ENCODE results near the gene TP63. TPM values are rescaled to one million over a fixed set of nuclear protein-coding genes. Genes with fewer than 3 reads are reported as not detected.

TP63 gene
- total and polyA plus RNA-seq, 2 experiments from 2014 or later, result not detected

DNA sequence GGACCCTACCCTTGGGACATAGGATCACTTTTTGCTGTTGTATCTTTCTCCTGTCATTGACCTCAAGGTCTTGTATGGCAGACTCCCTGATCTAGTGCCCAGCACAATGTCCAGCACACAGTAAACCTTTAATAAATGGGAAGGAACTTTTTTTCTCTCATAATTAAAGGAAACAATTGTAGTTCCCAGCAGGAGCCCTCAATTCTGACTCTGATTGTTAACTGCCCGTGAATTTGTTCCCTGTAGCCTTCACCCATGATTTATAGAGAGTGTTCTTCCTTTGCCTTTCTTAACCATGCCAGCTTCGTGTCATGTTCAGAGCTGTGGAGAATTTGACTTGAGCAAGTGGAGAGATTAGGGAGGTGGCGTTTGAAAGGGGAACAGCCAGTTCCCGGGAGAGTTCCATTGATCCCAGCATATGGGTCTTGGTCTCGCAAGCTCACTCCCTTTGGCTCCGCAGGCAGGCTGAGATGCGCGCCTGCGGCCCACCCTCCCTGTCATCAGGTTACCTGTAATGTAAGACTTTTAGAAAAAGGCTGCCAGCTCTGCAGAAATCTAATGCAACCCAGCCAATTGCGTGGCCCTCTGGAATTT, 182.6 kb downstream of the TP63 start:
- Mint-ChIP-seq H3K27ac (no peak overlapping the region), H3K4me3 (no peak overlapping the region), H3K4me1 (peaks cover 35% of the 10 kb centered on the region), H3K36me3 (ENCODE audit: low read depth) (no peaks in the 10 kb centered on the region), H3K9me3 (no peaks in the 10 kb centered on the region), H3K27me3 (ENCODE audit: insufficient read depth, low read depth, poor library complexity) (no peaks in the 10 kb centered on the region)
- DNase-seq (ENCODE audit: low spot score) (peak; percentile 38), ATAC-seq (peak; percentile 89)
- Histone ChIP-seq H3K4me1 (ENCODE audit: insufficient read depth) (peaks cover 27% of the 10 kb centered on the region), H3K79me2 (replicated peaks; ENCODE audit: insufficient read depth) (no peaks in the 10 kb centered on the region), H3K9me2 (ENCODE audit: insufficient read depth) (no peaks in the 10 kb centered on the region), H3K27me3 (ENCODE audit: insufficient read depth) (no peaks in the 10 kb centered on the region), H3K4me3 (no peak overlapping the region), H3K4me2 (no peak overlapping the region; the same call in 1 of the 2 replicates), H2AFZ (peak overlapping the region; percentile 70; the same call in 1 of the 2 replicates), H4K20me1 (replicated peaks; ENCODE audit: insufficient read depth) (no peaks in the 10 kb centered on the region), H3K27ac (ENCODE audit: low read depth) (no peak overlapping the region), H3F3A (replicated peaks; ENCODE audit: low read depth) (no peaks in the 10 kb centered on the region), H3K36me3 (ENCODE audit: insufficient read depth) (no peaks in the 10 kb centered on the region)
- TF ChIP-seq, protein P1, sequence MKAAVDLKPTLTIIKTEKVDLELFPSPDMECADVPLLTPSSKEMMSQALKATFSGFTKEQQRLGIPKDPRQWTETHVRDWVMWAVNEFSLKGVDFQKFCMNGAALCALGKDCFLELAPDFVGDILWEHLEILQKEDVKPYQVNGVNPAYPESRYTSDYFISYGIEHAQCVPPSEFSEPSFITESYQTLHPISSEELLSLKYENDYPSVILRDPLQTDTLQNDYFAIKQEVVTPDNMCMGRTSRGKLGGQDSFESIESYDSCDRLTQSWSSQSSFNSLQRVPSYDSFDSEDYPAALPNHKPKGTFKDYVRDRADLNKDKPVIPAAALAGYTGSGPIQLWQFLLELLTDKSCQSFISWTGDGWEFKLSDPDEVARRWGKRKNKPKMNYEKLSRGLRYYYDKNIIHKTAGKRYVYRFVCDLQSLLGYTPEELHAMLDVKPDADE (IDR thresholded peaks at IDR 0.05), result no peak
- TF ChIP-seq POLR2AphosphoS5 (IDR thresholded peaks at IDR 0.05; ENCODE audit: low read depth) (no peak), REST (IDR thresholded peaks at IDR 0.05; ENCODE audit: unreplicated experiment) (no peak), STAT1 (IDR thresholded peaks at IDR 0.05; ENCODE audit: unreplicated experiment) (no peak), ZNF331 (CRISPR knock-in tag; IDR thresholded peaks at IDR 0.05; ENCODE audit: low read depth) (no peak), JUNB (IDR thresholded peaks at IDR 0.05; ENCODE audit: unreplicated experiment) (no peak)

DNA sequence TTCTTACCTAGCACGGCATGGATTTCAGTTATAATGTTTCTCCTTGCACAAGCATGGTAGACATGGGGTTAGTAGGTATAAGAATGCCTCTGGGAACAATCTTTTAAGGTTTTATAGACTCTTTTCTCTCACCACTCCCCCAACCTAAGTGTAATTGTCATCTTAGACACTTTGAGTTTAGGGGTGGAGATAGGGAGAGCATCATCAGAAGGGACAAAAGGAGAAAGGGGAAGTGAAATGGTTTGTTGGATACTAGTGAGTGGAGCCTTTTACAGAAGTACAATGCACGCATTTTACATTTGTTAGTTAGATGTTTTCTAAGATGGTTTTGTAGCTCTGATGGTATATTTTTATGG, 189.2 kb downstream of the TP63 start:
- Histone ChIP-seq H2AFZ (no peak overlapping the region), H3K27ac (ENCODE audit: low read depth) (no peak overlapping the region), H3F3A (replicated peaks; ENCODE audit: low read depth) (no peaks in the 10 kb centered on the region), H3K79me2 (replicated peaks; ENCODE audit: insufficient read depth) (no peaks in the 10 kb centered on the region), H3K27me3 (ENCODE audit: insufficient read depth) (no peaks in the 10 kb centered on the region), H3K4me1 (ENCODE audit: insufficient read depth) (peaks cover 27% of the 10 kb centered on the region), H3K36me3 (ENCODE audit: insufficient read depth) (no peaks in the 10 kb centered on the region), H3K4me2 (no peak overlapping the region), H4K20me1 (replicated peaks; ENCODE audit: insufficient read depth) (no peaks in the 10 kb centered on the region), H3K9me2 (ENCODE audit: insufficient read depth) (no peaks in the 10 kb centered on the region), H3K4me3 (no peak overlapping the region)
- no peaks in the 10 kb centered on the region for H3K36me3 Mint-ChIP-seq (ENCODE audit: low read depth)
- H3K27me3 Mint-ChIP-seq (ENCODE audit: insufficient read depth, low read depth, poor library complexity), result peaks cover 5% of the 10 kb centered on the region
- no peaks in the 10 kb centered on the region for H3K9me3 Mint-ChIP-seq
- H3K4me3 Mint-ChIP-seq, result no peak overlapping the region
- DNase-seq (ENCODE audit: low spot score), result no peak
- H3K4me1 Mint-ChIP-seq, result peaks cover 32% of the 10 kb centered on the region
- no peak for ATAC-seq
- H3K27ac Mint-ChIP-seq, result no peak overlapping the region
- TF ChIP-seq REST (IDR thresholded peaks at IDR 0.05; ENCODE audit: unreplicated experiment) (no peak), EZH2 (IDR thresholded peaks at IDR 0.05; ENCODE audit: low read depth, unreplicated experiment) (no peak), ZNF331 (CRISPR knock-in tag; IDR thresholded peaks at IDR 0.05; ENCODE audit: low read depth) (no peak), CTCF (conservative IDR thresholded peaks at IDR 0.05; ENCODE audit: low read depth in 2 of 2) (no peak), EZH2phosphoT487 (IDR thresholded peaks at IDR 0.05; ENCODE audit: unreplicated experiment) (no peak)

Measured in GM23338 (cell line).